GM21423 (cell line): ENCODE results near the gene SCN1B.
"Not testable (repeated sequence)": the region's sequence is repeated elsewhere in the genome, so short reads cannot be mapped to it uniquely, and the experiment has no call there.

Experiments used
- ATAC-seq: cut with Tn5 transposase; IDR thresholded peaks from one replicate; pipeline ENCODE4 v1.9.1; 2021; ENCODE audit warnings: mild to moderate bottlenecking, moderate library complexity; ENCODE audit not compliant: unreplicated experiment

Gene SCN1B

DNA sequence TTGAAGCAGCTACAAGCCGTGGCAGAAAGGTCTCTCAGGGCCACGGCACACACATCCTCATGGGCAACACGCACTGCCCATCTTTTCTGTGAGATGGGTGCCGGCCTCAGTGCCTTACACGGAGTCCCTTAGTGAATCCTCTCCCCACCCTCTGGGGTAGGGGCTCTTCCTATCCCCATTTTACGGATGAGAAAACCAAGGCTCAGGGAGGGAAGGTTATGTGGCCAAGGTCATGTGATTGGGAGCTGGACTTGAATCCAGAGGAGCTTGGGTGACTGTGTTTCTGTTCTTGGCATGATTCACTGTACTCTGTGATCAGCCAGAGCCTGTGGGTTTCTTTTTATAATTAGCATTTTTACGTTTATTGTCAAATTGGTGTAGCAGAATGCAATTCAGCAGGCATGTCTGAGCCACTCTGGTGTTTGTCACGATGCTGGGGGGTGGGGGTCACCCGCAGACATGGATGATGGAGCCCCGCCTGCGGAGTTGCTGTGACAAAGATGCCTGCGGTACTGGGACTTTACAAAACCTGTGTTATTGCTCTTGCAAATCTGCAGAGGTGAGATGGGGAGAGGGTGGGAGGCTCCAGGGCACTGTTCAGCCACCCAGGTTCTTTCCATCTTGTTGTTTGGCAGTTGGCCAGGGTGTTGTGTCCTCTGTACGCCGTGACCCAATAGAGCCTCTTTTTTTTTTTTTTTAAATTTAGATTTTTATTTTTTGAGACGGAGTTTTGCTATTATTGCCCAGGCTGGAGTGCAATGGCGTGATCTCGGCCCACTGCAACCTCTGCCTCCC, 4.5 kb downstream of the SCN1B start:
- no peak for ATAC-seq

DNA sequence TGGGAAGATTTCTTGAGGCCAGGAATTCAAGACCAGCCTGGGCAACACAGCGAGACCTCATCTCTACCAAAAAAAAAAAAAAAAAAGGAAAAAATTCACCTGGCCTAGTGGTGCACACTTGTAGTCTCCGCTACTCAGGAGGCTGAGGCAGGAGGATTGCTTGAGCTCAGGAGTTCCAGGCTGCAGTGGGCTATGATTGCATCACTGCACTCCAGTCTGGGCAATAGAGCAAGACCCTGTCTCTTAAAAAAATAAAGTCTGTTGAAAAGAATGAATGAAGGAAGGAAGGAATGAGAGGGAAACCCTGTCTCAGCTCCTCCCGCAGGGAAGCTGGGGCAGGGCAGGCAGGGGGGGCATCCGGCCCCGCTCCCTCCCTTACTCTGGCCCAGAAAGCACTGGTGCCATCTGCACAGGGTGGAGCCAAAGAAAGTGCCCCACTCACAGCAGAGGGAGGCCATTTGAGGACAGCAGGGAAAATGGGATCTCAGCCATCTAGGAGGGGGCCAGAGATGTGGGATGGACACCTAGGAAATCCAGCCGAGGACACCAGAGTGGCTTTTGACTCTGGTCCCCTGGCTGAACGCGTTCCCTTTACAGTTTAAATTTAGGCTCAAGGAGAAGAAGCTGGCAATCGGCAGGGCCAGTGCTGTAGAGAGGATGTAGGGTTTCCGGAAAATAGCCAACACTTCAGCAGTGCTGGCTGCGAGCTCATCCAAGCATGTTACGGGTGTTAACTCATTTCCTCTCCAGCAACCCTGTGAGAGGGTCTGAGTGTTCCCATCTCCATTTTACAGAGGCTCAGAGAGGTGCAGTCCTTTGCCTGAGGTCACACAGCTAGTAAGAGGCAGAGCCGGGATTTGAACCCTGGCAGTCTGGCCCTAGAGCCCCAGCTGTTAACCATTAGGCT, 7.7 kb downstream of the SCN1B start:
- peak; percentile 52 for ATAC-seq

DNA sequence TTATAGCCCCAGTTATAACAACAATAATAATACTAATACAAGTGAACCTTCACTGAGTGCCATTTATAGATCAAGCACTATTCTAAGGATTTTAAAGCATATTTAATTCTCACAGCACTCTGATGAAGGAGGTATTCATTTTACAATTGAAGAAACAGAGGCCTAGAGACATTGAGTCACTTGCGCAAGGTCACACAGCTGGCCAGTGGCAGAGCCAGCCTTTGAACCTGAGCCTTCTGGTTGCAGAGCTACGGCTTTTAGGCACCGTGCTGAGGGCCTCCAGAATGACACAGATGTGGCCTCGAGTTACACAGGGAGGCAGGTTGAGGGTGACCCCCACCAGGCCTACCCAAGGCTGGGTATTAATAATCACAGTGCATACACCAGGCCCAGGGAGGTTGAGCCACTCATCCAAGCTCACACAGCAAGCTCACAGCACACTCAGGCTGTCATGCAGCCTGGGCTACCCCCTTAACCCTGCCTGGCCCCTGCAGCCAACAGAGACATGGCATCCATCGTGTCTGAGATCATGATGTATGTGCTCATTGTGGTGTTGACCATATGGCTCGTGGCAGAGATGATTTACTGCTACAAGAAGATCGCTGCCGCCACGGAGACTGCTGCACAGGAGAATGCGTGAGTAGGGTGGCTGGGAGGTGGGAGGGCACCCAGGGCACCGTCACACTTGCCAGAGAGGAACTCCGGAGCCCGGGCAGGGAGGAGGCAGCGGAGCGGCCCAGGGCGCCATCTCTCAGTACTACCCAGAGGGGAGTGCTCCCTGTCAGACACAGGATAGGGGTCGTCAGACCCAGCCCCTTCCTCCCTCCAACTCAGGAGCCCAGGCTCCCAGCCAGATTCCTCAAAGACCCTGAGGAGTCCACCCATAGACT, 8.6 kb downstream of the SCN1B start:
- no peak for ATAC-seq

GRCh38 chr19:35039881-35040825, 9.9 kb downstream of the SCN1B start:
- no peak for ATAC-seq

- ATAC-seq = no peak
These were observed 10.7 kb downstream of the SCN1B start for GRCh38 chr19:35040826-35041547.

DNA sequence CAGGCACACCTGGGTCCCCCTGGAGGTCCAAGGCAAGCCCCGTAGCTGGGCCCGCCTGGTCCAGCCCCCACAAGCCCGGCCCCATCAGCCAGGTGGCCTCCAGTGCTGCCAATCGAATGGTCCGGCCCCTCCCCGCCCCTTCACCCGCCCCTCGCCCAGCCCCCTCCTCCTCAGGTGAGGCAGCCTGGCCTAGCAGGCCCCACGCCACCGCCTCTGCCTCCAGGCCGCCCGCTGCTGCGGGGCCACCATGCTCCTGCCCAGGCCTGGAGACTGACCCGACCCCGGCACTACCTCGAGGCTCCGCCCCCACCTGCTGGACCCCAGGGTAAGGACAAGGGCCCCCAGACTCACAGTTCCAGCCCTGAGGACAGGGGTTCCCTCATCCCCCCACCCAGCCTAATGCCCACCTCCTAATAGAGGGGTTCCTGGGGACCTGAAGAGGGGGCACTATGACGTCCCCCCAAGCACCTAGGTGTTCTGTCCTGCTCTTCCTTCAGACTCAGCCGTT, 11.3 kb downstream of the SCN1B start, which contains the start of gene HPN:
HPN (plus strand) TSS at position 174 of the 508 bp plus-strand sequence. CDS start 786 bp downstream, outside the sequence.
- ATAC-seq = no peak

GRCh38 chr19:35042056-35042730, 11.9 kb downstream of the SCN1B start:
- no peak for ATAC-seq

DNA sequence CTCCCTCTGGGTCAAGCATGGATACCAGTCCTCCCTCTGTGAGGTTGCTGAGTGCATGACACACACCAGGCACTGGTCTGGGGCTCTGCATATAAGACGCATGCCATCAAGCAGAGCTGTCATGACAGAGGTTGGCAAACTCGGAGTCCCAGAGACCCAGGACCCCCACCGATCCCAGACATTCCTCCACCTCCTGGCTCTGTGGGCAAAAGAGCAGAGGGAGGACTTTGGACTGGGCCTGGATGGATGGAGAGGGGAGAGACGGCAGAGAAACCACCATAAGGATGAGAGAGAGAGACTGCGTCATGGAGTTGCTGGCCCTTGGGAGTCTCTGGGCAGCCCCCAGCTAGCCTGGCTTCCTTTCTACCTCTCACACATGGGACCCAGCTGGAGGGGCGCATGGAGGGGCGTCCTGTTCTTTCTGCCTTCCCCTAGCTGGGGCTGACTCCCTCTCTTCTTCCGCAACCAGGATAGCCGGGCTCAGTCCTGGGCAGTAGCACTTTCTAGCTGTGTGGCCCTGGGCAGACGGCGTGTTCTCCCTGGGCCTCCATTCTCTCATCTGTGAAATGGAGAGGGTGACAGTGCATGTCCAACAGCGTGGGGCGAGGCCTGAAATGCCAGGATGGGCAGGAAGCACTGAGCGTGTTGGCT, 12.8 kb downstream of the SCN1B start:
- ATAC-seq = no peak

DNA sequence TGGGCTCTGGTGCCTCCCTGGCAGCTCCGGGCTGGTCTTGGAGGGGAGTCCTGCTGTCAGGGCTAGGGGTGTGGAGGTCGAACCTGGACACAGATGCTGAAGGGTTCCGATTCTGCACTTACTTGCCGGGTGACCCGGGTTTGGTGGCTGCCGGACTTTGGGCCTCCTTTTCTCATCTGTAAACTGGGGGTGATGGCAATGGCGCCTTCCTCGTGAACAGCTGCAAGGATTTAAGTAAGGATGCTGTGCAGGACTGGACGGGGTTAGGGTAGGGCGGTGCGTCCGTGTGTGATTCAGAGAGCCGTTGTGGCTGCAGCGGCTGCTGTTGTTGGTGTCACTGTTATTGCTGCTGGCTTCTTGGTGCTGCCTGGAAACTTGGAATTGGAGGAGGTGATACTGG, 13.6 kb downstream of the SCN1B start:
- ATAC-seq = no peak

DNA sequence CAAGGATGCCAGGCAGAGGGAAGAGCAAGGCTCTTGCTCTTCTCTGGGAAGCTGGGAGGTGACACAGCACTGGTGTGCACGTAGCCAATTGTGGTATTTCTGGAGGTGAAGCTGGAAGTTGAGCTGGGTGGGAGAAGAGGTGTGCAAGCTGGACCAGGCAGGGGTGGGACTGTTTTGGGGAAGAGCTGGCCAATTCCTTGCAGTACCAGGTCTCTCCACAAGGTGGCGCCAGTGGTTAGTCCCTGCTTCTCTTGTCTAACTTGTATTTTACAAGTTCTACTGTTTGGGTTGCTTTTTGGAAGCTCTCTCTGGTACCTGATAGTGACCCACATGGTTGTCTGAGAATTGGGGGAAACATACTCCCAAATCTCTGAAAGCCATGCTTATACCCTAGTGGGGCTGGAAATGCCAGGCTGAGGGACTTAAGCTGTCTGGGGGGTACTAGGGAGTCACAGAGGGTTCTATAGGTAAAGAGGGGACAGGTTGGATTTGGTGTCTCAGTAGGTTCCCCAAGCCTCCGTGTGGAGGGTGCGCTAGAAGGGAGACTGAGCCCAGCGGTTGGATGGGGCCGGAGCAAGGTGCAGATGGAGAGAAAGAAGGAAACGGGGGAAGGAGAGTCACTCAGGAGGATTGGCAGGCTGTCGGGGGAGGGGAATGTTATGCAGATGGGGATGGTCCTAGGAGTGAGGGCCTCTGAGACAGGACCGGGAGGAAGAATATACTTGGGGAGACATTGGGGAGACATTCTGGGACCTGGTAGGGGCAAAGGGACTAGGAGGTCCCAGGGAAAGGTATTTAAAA, 14.2 kb downstream of the SCN1B start:
- ATAC-seq = no peak

- ATAC-seq = peak; percentile 73
These were observed 15.5 kb downstream of the SCN1B start for GRCh38 chr19:35045667-35046300.

- ATAC-seq = no peak
These were observed 16.2 kb downstream of the SCN1B start for GRCh38 chr19:35046461-35046860.

GRCh38 chr19:35048911-35049411, 18.7 kb downstream of the SCN1B start:
- ATAC-seq = no peak

GRCh38 chr19:35049456-35049855, 19.2 kb downstream of the SCN1B start:
- no peak for ATAC-seq

- not testable (repeated sequence) for ATAC-seq
These were observed 20.4 kb downstream of the SCN1B start for GRCh38 chr19:35050662-35051061.

GRCh38 chr19:35051268-35051667, 21.0 kb downstream of the SCN1B start:
- not testable (repeated sequence) for ATAC-seq
